Heart left ventricle (tissue), 16 donors: ENCODE measurements around the gene NUF2. TPM values are rescaled to one million over a fixed set of nuclear protein-coding genes. Genes with fewer than 3 reads are reported as not detected.
A peak's percentile ranks its signal among the peaks of the same experiment; 100 is the strongest.

Source experiments
- ATAC-seq, 4 donors: fragments of 200-7000 bp; cut with Tn5 transposase; one replicate each; pipeline ENCODE4 v1.9.1; 2020 to 2022; ENCODE audit warnings: moderate library complexity in 4 of 4, mild to moderate bottlenecking in 3 of 4, moderate number of reproducible peaks in 1 of 4
- DNase-seq, 5 donors: peaks; one replicate each; pipeline ENCODE4 v3.0.0-alpha.2; 2020
- H3K27ac ChIP-seq, 12 donors: fragments of 200-600 bp; sonication (generic) in 4 of 12; one replicate each; pipeline versions ENCODE4 v1.5.0 to v1.8.0; 2016 to 2022; ENCODE audit warnings: mild to moderate bottlenecking in 2 of 12
- H3K27me3 ChIP-seq, 9 donors: fragments of 200-600 bp; sonication (generic) in 2 of 9; one replicate each; pipeline versions ENCODE4 v1.5.1 to v1.8.0; 2016 to 2022; ENCODE audit warnings: mild to moderate bottlenecking in 3 of 9
- H3K36me3 ChIP-seq, 9 donors: fragments of 200-600 bp; sonication (generic) in 2 of 9; one replicate each; pipeline versions ENCODE4 v1.5.0 to v1.8.0; 2018 to 2022; ENCODE audit warnings: mild to moderate bottlenecking in 2 of 9
- H3K4me1 ChIP-seq, 12 donors: fragments of 200-600 bp; sonication (generic) in 4 of 12; one replicate each; pipeline versions ENCODE4 v1.5.0 to v1.8.0; 2016 to 2022; ENCODE audit warnings: mild to moderate bottlenecking in 3 of 12
- H3K4me3 ChIP-seq, 12 donors: fragments of 200-600 bp; sonication (generic) in 4 of 12; one replicate each; pipeline versions ENCODE4 v1.5.0 to v1.8.0; 2017 to 2022; ENCODE audit warnings: mild to moderate bottlenecking in 9 of 12, moderate library complexity in 4 of 12
- H3K9me3 ChIP-seq, 12 donors: fragments of 200-600 bp; sonication (generic) in 4 of 12; one replicate each; pipeline versions ENCODE4 v1.5.0 to v1.8.0; 2016 to 2022; ENCODE audit warnings: mild to moderate bottlenecking in 1 of 12
- CTCF ChIP-seq, 12 donors: fragments of 200-600 bp; sonication (generic) in 4 of 12; IDR thresholded peaks; one replicate each; pipeline versions ENCODE4 v1.5.0 to v1.8.0; 2018 to 2022; ENCODE audit warnings: antibody characterized with exemption in 12 of 12, mild to moderate bottlenecking in 5 of 12
- POLR2A ChIP-seq, 2 donors: fragments of 450-650 bp; IDR thresholded peaks; one replicate each; pipeline ENCODE4 v1.6.1; 2017; ENCODE audit warnings: antibody characterized with exemption in 2 of 2, mild to moderate bottlenecking in 2 of 2, moderate library complexity in 2 of 2
- WGBS, 4 donors: extraction: QIAGEN DNeasy Blood & Tissue Kit in 2 of 4; methylation state at CpG; one replicate each; pipeline versions ENCODE4 v1.1.5 to v1.1.7; 2013 to 2018; 5-methylcytosine and 5-hydroxymethylcytosine counted together
- intact Hi-C, 10 donors: fragments of 100-400 bp; cut with DNase I; formaldehyde crosslinking; loops; one replicate each; pipeline versions ENCODE4 v1.11.1 to v1.14.2; 2022
- polyA plus RNA-seq, 2 donors: library from polyadenylated mRNA; stranded (reverse); fragments of 200-250 nt; gene quantifications; one replicate each; pipeline ENCODE4 v1.2.3, GENCODE V29; 2013
- total RNA-seq, 9 donors: library from RNA; depleted of rRNA in 2 of 9; stranded (reverse); fragments of >200 nt in 2 of 9; fragmentation: NEBNext Ultra II Directional in 3 of 9; extraction: Animal tissue kit (Norgen Biotek cat#: 25700) in 3 of 9; gene quantifications; one replicate each; pipeline versions ENCODE4 v1.1.0 to v1.2.4, GENCODE V29; 2016 to 2023
- donor health status: ischemic (EF 13 %, LVEDD 7.1; RV severe dilation, severe dysfunction).
- donor health status: healthy with polysubstance abuse.
- donor health status: DM: no; HTN: yes; CAD: no.
- donor health status: DM: no; HTN: no; CAD: no.
- donor health status: ischemic (EF 25% LVEDD 6.9; RV normal size, moderate dysfunction).
- donor health status: ischemic (EF 25% LVEDD 5.7; RV mildly dilated, moderate dysfunction).
- donor health status: healthy.
- donor health status: DM: yes; HTN: yes; CAD: no.
- donor health status: ischemic (EF 35%, LVEDD 5.7; RV mildly dilated, moderate dysfunction).
- donor health status: nonischemic (EF 11% LVEDD 7.7; RV severe dilation, severe dysfunction).
- donor health status: DM: yes; HTN: yes; CAD: no.
- donor health status: PGD.
- donor health status: ischemic (EF 29% LVEDD 5.4; RV normal size, mild dysfunction).
- donor health status: nonischemic (EF 23%, LVEDD 6.1; RV moderate dilation, normal function).

The NUF2 gene
- total and polyA plus RNA-seq, 11 donors: 0.18 to 3.2 (median 0.48) TPM; not detected in 3

- ATAC-seq: no peak
- WGBS, 4 donors: 96 to 98% (median 98%) methylated on average over 2 of the region's 2 CpGs
- peaks cover 0 to 14% (median 0%) of the 10 kb centered on the region in 9 donors for H3K36me3 ChIP-seq
- peaks cover 0 to 5% (median 0%) of the 10 kb centered on the region in 12 donors for H3K9me3 ChIP-seq
- no peaks in the 10 kb centered on the region for H3K27me3 ChIP-seq
- DNase-seq: no peak
- no peak overlapping the region for H3K4me3 ChIP-seq
- TF ChIP-seq POLR2A (IDR thresholded peaks at IDR 0.05) (no peak), CTCF (IDR thresholded peaks at IDR 0.05) (no peak)
- no peak overlapping the region for H3K27ac ChIP-seq
- intact Hi-C loops: loop anchor here in 1 of 10 donors (10.0 kb wide), 1 partner anchor 111 kb away; no protein-coding TSS in a partner anchor
- peaks cover 0 to 4% (median 0%) of the 10 kb centered on the region in 12 donors for H3K4me1 ChIP-seq
Observed at GRCh38 chr1:163295949-163296348, 25.8 kb upstream of the NUF2 start.

GRCh38 chr1:163296504-163297263 is 25.1 kb upstream of the NUF2 start:
- Histone ChIP-seq H3K36me3 (peaks cover 0 to 14% (median 0%) of the 10 kb centered on the region in 9 donors), H3K4me1 (peaks cover 0 to 8% (median 0%) of the 10 kb centered on the region in 12 donors), H3K27me3 (no peaks in the 10 kb centered on the region), H3K27ac (no peak overlapping the region), H3K9me3 (peaks cover 0 to 5% (median 0%) of the 10 kb centered on the region in 12 donors), H3K4me3 (no peak overlapping the region)
- intact Hi-C loops: loop anchor here in 1 of 10 donors (10.0 kb wide), 1 partner anchor 112 kb away; no protein-coding TSS in a partner anchor
- WGBS, 4 donors: 76 to 89% (median 82%) methylated on average over 1 of the region's 1 CpG
- no peak for TF ChIP-seq POLR2A (IDR thresholded peaks at IDR 0.05)
- TF ChIP-seq CTCF (IDR thresholded peaks at IDR 0.05): no peak
- no peak for ATAC-seq
- DNase-seq: no peak

GRCh38 chr1:163298365-163298764 is 23.4 kb upstream of the NUF2 start:
- TF ChIP-seq POLR2A (IDR thresholded peaks at IDR 0.05) (no peak), CTCF (IDR thresholded peaks at IDR 0.05) (no peak)
- intact Hi-C loops: loop anchor here in 1 of 10 donors (10.0 kb wide), 1 partner anchor 114 kb away; no protein-coding TSS in a partner anchor
- Histone ChIP-seq H3K4me1 (peaks cover 0 to 8% (median 0%) of the 10 kb centered on the region in 12 donors), H3K27me3 (no peaks in the 10 kb centered on the region), H3K9me3 (no peaks in the 10 kb centered on the region), H3K27ac (no peak overlapping the region), H3K4me3 (no peak overlapping the region), H3K36me3 (peaks cover 0 to 17% (median 0%) of the 10 kb centered on the region in 9 donors)
- no peak for ATAC-seq
- WGBS, 4 donors: 59 to 88% (median 81%) methylated on average over 1 of the region's 1 CpG; no CpG with 5 or more reads in 1 of the 4 donors
- DNase-seq: no peak

- no peak for TF ChIP-seq CTCF (IDR thresholded peaks at IDR 0.05)
- TF ChIP-seq POLR2A (IDR thresholded peaks at IDR 0.05): no peak
- Histone ChIP-seq H3K27ac (peak overlapping the region in 1 of 12 donors; percentile 0), H3K4me1 (peaks cover 0 to 8% (median 0%) of the 10 kb centered on the region in 12 donors), H3K27me3 (no peaks in the 10 kb centered on the region), H3K36me3 (peaks cover 0 to 35% (median 5%) of the 10 kb centered on the region in 9 donors), H3K9me3 (no peaks in the 10 kb centered on the region), H3K4me3 (no peak overlapping the region)
- ATAC-seq: peak in 2 of 4 donors; percentile 45 to 54
- intact Hi-C loops: loop anchor here in 4 of 10 donors (5.0 to 10.0 kb wide), 2 partner anchors 106 to 108 kb away; no protein-coding TSS in a partner anchor
- no peak for DNase-seq
- 40 to 45% (median 41%) methylated on average over 4 of the region's 4 CpGs for WGBS, 4 donors
Observed at GRCh38 chr1:163300568-163300967, 21.2 kb upstream of the NUF2 start.
